IMR-90 (cell line): ENCODE results near the gene GEMIN2. TPM values are rescaled to one million over a fixed set of nuclear protein-coding genes. Genes with fewer than 3 reads are reported as not detected.

Experiments used
- ATAC-seq: fragments of 200-7000 bp; cut with Tn5 transposase; 2 replicates; pipeline ENCODE4 v1.9.1; 2020; ENCODE audit warnings: low read depth, mild to moderate bottlenecking, moderate library complexity
- BruUV-seq: library from RNA; stranded (reverse); fragments of 400-500 nt; replicated peaks from 2 replicates; lab custom pipeline; 2021; lab: Mats Ljungman, UMichigan
- CTCF ChIA-PET: fragments of 300-600 bp; formaldehyde crosslinking; extraction: SDS; loops from one replicate; lab custom pipeline; 2021; ENCODE audit warnings: antibody characterized with exemption; lab: Yijun Ruan, JAX
- POLR2A ChIA-PET: fragments of 300-600 bp; sonication (Branson Sonifier 250); formaldehyde crosslinking; loops from one replicate; lab custom pipeline; 2022; ENCODE audit warnings: antibody characterized with exemption; ENCODE audit not compliant: unreplicated experiment; lab: Charles Lee
- DNase-seq: peaks from one replicate; pipeline ENCODE4 v3.0.0; 2013
- H2AFZ ChIP-seq: replicated peaks from 2 replicates; pipeline ENCODE3; 2013; ENCODE audit warnings: low read length, mild to moderate bottlenecking; ENCODE audit not compliant: poor library complexity
- H2AK5ac ChIP-seq: 2 replicates; pipeline ENCODE4 v1.6.1; 2013; ENCODE audit warnings: low read depth, low read length, inconsistent platforms
- H2AK9ac ChIP-seq: replicated peaks from 2 replicates; pipeline ENCODE3; 2013; ENCODE audit warnings: mild to moderate bottlenecking, low read depth, low read length, moderate library complexity; ENCODE audit not compliant: poor library complexity
- H2BK120ac ChIP-seq: 2 replicates; pipeline ENCODE4 v1.6.1; 2013; ENCODE audit warnings: low read depth, low read length, inconsistent platforms
- H2BK15ac ChIP-seq: 3 replicates; pipeline ENCODE4 v1.6.1; 2013; ENCODE audit warnings: low read depth, low read length, inconsistent platforms
- H2BK20ac ChIP-seq: 2 replicates; pipeline ENCODE4 v1.6.1; 2013; ENCODE audit warnings: low read depth, mild to moderate bottlenecking, inconsistent platforms, low read length, moderate library complexity
- H2BK5ac ChIP-seq: 2 replicates; pipeline ENCODE4 v1.6.1; 2013; ENCODE audit warnings: mild to moderate bottlenecking, low read depth, low read length, inconsistent platforms; ENCODE audit not compliant: poor library complexity, severe bottlenecking
- H3K14ac ChIP-seq: replicated peaks from 2 replicates; pipeline ENCODE4 v1.6.1; 2013; ENCODE audit warnings: low read depth, low read length, inconsistent platforms
- H3K18ac ChIP-seq: 2 replicates; pipeline ENCODE4 v1.6.1; 2013; ENCODE audit warnings: low read depth, low read length, control low read depth
- H3K23ac ChIP-seq: 2 replicates; pipeline ENCODE4 v1.6.1; 2013; ENCODE audit warnings: low read depth, low read length, inconsistent platforms
- H3K27ac ChIP-seq: 2 replicates; pipeline ENCODE4 v1.5.1; 2013; ENCODE audit warnings: mild to moderate bottlenecking, control low read depth, low read length; ENCODE audit not compliant: insufficient read depth
- H3K27me3 ChIP-seq: 2 replicates; pipeline ENCODE4 v1.6.1; 2013; ENCODE audit warnings: low read length; ENCODE audit not compliant: control insufficient read depth, insufficient read depth
- H3K36me3 ChIP-seq: 2 replicates; pipeline ENCODE4 v1.6.1; 2013; ENCODE audit warnings: low read length, mixed read lengths; ENCODE audit not compliant: control insufficient read depth, insufficient read depth
- H3K4ac ChIP-seq: 2 replicates; pipeline ENCODE4 v1.6.1; 2013; ENCODE audit warnings: low read depth, low read length, inconsistent platforms
- H3K4me1 ChIP-seq: 2 replicates; pipeline ENCODE4 v1.6.1; 2013; ENCODE audit warnings: low read length, mixed read lengths; ENCODE audit not compliant: control insufficient read depth, insufficient read depth
- H3K4me2 ChIP-seq: 2 replicates; pipeline ENCODE4 v1.6.1; 2013; ENCODE audit warnings: low read depth, mild to moderate bottlenecking, control low read depth, low read length, moderate library complexity
- H3K4me3 ChIP-seq: 2 replicates; pipeline ENCODE4 v1.5.1; 2013; ENCODE audit warnings: low read depth, mild to moderate bottlenecking, control low read depth, low read length, moderate library complexity; ENCODE audit not compliant: insufficient read depth
- H3K56ac ChIP-seq: 2 replicates; pipeline ENCODE4 v1.6.1; 2013; ENCODE audit warnings: low read length, inconsistent platforms; ENCODE audit not compliant: insufficient read depth; ENCODE audit errors: extremely low read depth
- H3K79me1 ChIP-seq, 2 experiments: 2 replicates each; pipeline ENCODE4 v1.6.1; 2013; ENCODE audit warnings: low read length in 2 of 2, inconsistent platforms in 1 of 2, low read depth in 1 of 2
- H3K9ac ChIP-seq: 2 replicates; pipeline ENCODE4 v1.6.1; 2013; ENCODE audit warnings: low read depth, low read length, control low read depth
- H3K9me1 ChIP-seq: 2 replicates; pipeline ENCODE4 v1.6.1; 2013; ENCODE audit warnings: low read length, inconsistent platforms; ENCODE audit not compliant: insufficient read depth
- H3K9me3 ChIP-seq: 2 replicates; pipeline ENCODE4 v1.6.1; 2013; ENCODE audit warnings: low read length; ENCODE audit not compliant: control insufficient read depth, insufficient read depth
- H4K20me1 ChIP-seq: 2 replicates; pipeline ENCODE4 v1.6.1; 2013; ENCODE audit warnings: low read length, inconsistent platforms; ENCODE audit not compliant: insufficient read depth
- H4K5ac ChIP-seq: 2 replicates; pipeline ENCODE4 v1.6.1; 2013; ENCODE audit warnings: mild to moderate bottlenecking, low read depth, low read length, control low read depth
- H4K8ac ChIP-seq, 2 experiments: 2 replicates each; pipeline ENCODE4 v1.6.1; 2013; ENCODE audit warnings: low read depth in 2 of 2, low read length in 2 of 2, control low read depth in 1 of 2, inconsistent platforms in 1 of 2
- H4K91ac ChIP-seq: 2 replicates; pipeline ENCODE4 v1.6.1; 2013; ENCODE audit warnings: low read depth, low read length, inconsistent platforms; ENCODE audit not compliant: insufficient read depth
- POLR2A ChIP-seq: IDR thresholded peaks from 2 replicates; pipeline ENCODE4 v1.6.1; 2012; ENCODE audit warnings: mild to moderate bottlenecking, low read depth, low read length
- WGBS, 2 experiments: methylation state at CpG; one replicate each; pipeline versions ENCODE4 v1.1.5 to v1.1.7; 2013; ENCODE audit warnings: missing lambda C conversion rate in 2 of 2; ENCODE audit not compliant: insufficient read length in 1 of 2; ENCODE audit errors: extremely low coverage in 2 of 2; 5-methylcytosine and 5-hydroxymethylcytosine counted together
- dilution Hi-C: fragments of 300-500 bp; cut with HindIII; formaldehyde crosslinking; loops from one replicate; pipeline ENCODE4 v1.14.3; 2018; ENCODE audit warnings: low sequenced_read_pairs; ENCODE audit not compliant: unreplicated experiment
- in situ Hi-C: fragments of 300-500 bp; cut with MboI; formaldehyde crosslinking; loops from 3 replicates; pipeline ENCODE4 v1.14.3; 2019; ENCODE audit warnings: low sequenced_read_pairs, inconsistent platforms, mixed read lengths
- intact Hi-C: fragments of 100-400 bp; cut with micrococcal nuclease; formaldehyde crosslinking; loops from 2 replicates; pipeline ENCODE4 v1.10.0; 2022
- microRNA-seq, 2 experiments: library from miRNA; stranded (forward) in 1 of 2; unstranded in 1 of 2; fragments of 10-50 nt in 1 of 2; fragments of <30 nt in 1 of 2; gene quantifications in 1 of 2; microRNA quantifications in 1 of 2; one replicate each; pipeline versions ENCODE3 to v1.1.0; 2013 to 2020; ENCODE audit not compliant: insufficient read depth in 1 of 2, insufficient read length in 1 of 2, unreplicated experiment in 1 of 2
- polyA plus RNA-seq, 3 experiments: library from polyadenylated mRNA; depleted of rRNA; stranded (reverse); fragments of >200 nt; gene quantifications; 2 replicates each; pipeline ENCODE4 v1.2.3, GENCODE V29; 2012; ENCODE audit warnings: low replicate concordance in 1 of 3
- small RNA-seq, 5 experiments: library from RNA; depleted of rRNA; stranded (forward); fragments of <200 nt; gene quantifications; one replicate each; pipeline ENCODE3, GENCODE V24; 2012
- total RNA-seq: library from RNA; depleted of rRNA; stranded (reverse); fragments of >200 nt; gene quantifications from 2 replicates; pipeline ENCODE4 v1.2.3, GENCODE V29; 2012; rRNA removed
- TF ChIP-seq, protein P1 (sequence below): fragments of 150-350 bp; IDR thresholded peaks from 2 replicates; pipeline ENCODE4 v1.6.1; 2017; ENCODE audit warnings: mild to moderate bottlenecking, antibody characterized with exemption, low read length, low read depth
- TF ChIP-seq, protein P2 (sequence below): fragments of 150-350 bp; IDR thresholded peaks from 2 replicates; pipeline ENCODE4 v1.6.1; 2016; ENCODE audit warnings: low read depth, mild to moderate bottlenecking, low read length, moderate library complexity, borderline replicate concordance

Gene GEMIN2
- total and polyA plus RNA-seq, 2 of the 4 experiments (the other 2 are of a cell fraction): 10.6 to 11.2 TPM

DNA sequence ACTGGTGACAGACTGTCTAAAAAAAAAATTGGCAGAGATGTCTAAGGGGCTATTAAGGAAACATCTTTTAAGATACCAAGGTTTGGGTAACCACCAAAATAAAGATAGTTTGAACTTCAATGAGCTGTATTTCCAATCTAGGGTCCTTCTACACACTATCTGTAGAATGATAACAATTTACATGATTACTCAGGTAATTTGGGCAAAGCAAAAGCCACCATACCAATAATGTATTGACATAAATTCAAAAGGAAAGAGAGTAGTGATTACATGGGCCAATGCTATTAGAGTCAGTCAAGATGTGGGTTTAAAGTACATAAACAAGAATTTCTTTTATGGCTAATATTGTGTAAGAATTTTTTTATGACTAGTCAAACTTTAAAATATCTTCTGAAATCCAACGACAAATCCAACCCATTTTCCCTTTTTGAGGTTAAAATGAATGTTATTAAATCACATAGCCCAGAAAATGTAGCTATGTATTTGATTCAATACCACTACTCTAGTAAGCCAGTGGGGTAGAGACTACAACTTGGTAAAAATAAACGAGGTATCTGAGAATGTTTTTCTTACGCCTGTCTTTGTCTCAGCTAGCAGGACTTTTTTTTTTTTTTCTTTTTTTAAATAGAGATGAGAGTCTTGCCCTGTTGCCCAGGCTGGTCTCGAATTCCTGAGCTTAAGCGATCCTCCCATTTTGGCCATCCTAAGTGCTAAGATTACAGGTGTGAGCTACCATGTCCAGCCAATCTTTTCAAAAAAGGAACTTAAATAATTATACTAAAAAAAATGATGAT lies 71.3 kb downstream of the GEMIN2 start:
- DNase-seq (no peak), ATAC-seq (no peak)
- no TSS peak for BruUV-seq
- H3K4ac ChIP-seq: no peak overlapping the region
- H3K79me1 ChIP-seq: peaks cover 14 to 20% of the 10 kb centered on the region in 2 experiments
- no peak overlapping the region for H4K8ac ChIP-seq
- ChIA-PET POLR2A (no interaction called here), CTCF (interaction anchor here (0.6 to 0.7 kb wide), 2 partner anchors 234 to 606 kb away, joined by 4 to 6 read pairs; no protein-coding TSS in a partner anchor)
- H2BK120ac ChIP-seq: no peak overlapping the region
- no peak overlapping the region for H3K4me2 ChIP-seq
- H3K23ac ChIP-seq: no peak overlapping the region
- in situ Hi-C loops: no loop called here
- WGBS, 2 experiments: no CpG with 5 or more reads among the region's 5 CpGs
- 0 out of 2 replicates have a peak, but pooled peaks cover 3% of the 10 kb centered on the region for H3K9me1 ChIP-seq
- peaks cover 18% of the 10 kb centered on the region for H4K20me1 ChIP-seq
- no peak overlapping the region for H2BK15ac ChIP-seq
- no peak overlapping the region for H3K18ac ChIP-seq
- H4K91ac ChIP-seq: no peak overlapping the region
- H3K56ac ChIP-seq: no peak overlapping the region
- H3K4me3 ChIP-seq: no peak overlapping the region
- H3K27ac ChIP-seq: no peak overlapping the region
- no peak overlapping the region for H3K9ac ChIP-seq
- dilution Hi-C loops: no loop called here
- no peak overlapping the region for H2AFZ ChIP-seq
- H3K14ac ChIP-seq: no peak overlapping the region
- H2BK20ac ChIP-seq: no peak overlapping the region
- TF ChIP-seq, protein P1, sequence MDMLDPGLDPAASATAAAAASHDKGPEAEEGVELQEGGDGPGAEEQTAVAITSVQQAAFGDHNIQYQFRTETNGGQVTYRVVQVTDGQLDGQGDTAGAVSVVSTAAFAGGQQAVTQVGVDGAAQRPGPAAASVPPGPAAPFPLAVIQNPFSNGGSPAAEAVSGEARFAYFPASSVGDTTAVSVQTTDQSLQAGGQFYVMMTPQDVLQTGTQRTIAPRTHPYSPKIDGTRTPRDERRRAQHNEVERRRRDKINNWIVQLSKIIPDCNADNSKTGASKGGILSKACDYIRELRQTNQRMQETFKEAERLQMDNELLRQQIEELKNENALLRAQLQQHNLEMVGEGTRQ: no peak
- TF ChIP-seq, protein P2, sequence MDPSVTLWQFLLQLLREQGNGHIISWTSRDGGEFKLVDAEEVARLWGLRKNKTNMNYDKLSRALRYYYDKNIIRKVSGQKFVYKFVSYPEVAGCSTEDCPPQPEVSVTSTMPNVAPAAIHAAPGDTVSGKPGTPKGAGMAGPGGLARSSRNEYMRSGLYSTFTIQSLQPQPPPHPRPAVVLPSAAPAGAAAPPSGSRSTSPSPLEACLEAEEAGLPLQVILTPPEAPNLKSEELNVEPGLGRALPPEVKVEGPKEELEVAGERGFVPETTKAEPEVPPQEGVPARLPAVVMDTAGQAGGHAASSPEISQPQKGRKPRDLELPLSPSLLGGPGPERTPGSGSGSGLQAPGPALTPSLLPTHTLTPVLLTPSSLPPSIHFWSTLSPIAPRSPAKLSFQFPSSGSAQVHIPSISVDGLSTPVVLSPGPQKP: no peak
- TF ChIP-seq POLR2A: 0 out of 2 replicates have a peak, but pooled peaks have one; percentile 19
- no peaks in the 10 kb centered on the region for H3K27me3 ChIP-seq
- no peaks in the 10 kb centered on the region for H3K4me1 ChIP-seq
- no peak overlapping the region for H2AK5ac ChIP-seq
- H4K5ac ChIP-seq: no peak overlapping the region
- H2AK9ac ChIP-seq: no peak overlapping the region
- H3K36me3 ChIP-seq: peaks cover 25% of the 10 kb centered on the region
- no peaks in the 10 kb centered on the region for H3K9me3 ChIP-seq
- intact Hi-C loops: no loop called here
- H2BK5ac ChIP-seq: no peak overlapping the region

Small RNA genes lying within 50 kb of the gene (microRNA-seq; reads per million reads assigned to microRNA genes)
- not detected for gene AL109628.1 (ENCODE audit: insufficient read depth, insufficient read length)

Small RNA genes lying within 50 kb of the gene (small RNA-seq; reads per million reads assigned to genes)
- 0 reads per million in 5 experiments for gene AL109628.1

Other genes with a start within 250 kb of the GEMIN2 start
- 417 and 609 TPM in 2 replicates for gene SEC23A, start 11.1 kb upstream of the GEMIN2 start, total RNA-seq
- 131 and 141 TPM in 2 replicates for gene SEC23A, start 11.1 kb upstream of the GEMIN2 start, polyA plus RNA-seq (2012; rRNA removed)
- 17.0 and 32.8 TPM in 2 replicates for gene TRAPPC6B, start 56.0 kb downstream of the GEMIN2 start, total RNA-seq
- 7.2 and 12.3 TPM in 2 replicates for gene TRAPPC6B, start 56.0 kb downstream of the GEMIN2 start, polyA plus RNA-seq (2012; rRNA removed)
- gene PNN, start 60.9 kb downstream of the GEMIN2 start, total RNA-seq: 14.9 and 23.6 TPM in 2 replicates
- gene PNN, start 60.9 kb downstream of the GEMIN2 start, polyA plus RNA-seq (2012; rRNA removed): 20.6 and 28.8 TPM in 2 replicates
- gene MIA2, start 119.6 kb downstream of the GEMIN2 start, total RNA-seq: 3.9 and 7.8 TPM in 2 replicates
- gene MIA2, start 119.6 kb downstream of the GEMIN2 start, polyA plus RNA-seq (2012; rRNA removed): 6.8 and 7.0 TPM in 2 replicates